Fibroblast of pulmonary artery (primary cell): ENCODE data around the gene SDCBP2.

Source experiments
- DNase-seq: peaks from one replicate; pipeline ENCODE4 v3.0.0-alpha.2; 2010; ENCODE audit warnings: low read depth
- H3K4me3 ChIP-seq: replicated peaks from 2 replicates; pipeline ENCODE4 v1.5.1; 2011; ENCODE audit warnings: low read depth, mild to moderate bottlenecking, control low read depth, low read length, moderate library complexity
- TF ChIP-seq, protein P1 (sequence below): IDR thresholded peaks from 2 replicates; pipeline ENCODE4 v1.5.1; 2011; ENCODE audit warnings: mild to moderate bottlenecking, control low read depth, low read length, inconsistent platforms; ENCODE audit errors: missing control alignments

Gene SDCBP2

DNA sequence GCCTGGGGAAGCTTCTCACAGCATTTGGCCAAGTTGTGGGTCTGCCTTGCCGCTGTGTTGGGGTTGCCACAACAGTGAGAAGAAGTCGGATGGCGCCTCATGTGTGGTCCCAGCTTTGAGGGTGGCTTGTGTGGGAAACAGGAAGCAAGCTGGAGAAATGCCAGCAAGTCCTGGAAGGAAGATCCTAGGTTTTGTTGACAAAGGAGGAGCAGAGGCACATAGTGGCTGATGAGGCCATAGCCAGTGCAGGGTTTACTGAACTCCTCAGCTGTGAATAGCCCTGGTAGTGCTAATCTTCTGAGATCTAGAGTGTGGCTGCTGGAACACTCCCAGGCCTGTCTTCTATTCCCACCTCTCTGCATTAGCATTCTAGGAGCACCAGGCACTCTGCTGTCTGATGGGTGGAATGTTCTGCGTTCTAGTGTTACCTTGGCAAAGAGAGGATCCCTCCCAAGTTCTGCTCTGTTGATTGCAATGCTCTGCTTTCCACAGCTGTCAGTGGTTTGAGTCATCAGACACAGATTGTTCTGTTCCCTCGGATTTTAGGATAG is 37.7 kb downstream of the SDCBP2 start:
- H3K4me3 ChIP-seq, result no peak overlapping the region
- TF ChIP-seq, protein P1, sequence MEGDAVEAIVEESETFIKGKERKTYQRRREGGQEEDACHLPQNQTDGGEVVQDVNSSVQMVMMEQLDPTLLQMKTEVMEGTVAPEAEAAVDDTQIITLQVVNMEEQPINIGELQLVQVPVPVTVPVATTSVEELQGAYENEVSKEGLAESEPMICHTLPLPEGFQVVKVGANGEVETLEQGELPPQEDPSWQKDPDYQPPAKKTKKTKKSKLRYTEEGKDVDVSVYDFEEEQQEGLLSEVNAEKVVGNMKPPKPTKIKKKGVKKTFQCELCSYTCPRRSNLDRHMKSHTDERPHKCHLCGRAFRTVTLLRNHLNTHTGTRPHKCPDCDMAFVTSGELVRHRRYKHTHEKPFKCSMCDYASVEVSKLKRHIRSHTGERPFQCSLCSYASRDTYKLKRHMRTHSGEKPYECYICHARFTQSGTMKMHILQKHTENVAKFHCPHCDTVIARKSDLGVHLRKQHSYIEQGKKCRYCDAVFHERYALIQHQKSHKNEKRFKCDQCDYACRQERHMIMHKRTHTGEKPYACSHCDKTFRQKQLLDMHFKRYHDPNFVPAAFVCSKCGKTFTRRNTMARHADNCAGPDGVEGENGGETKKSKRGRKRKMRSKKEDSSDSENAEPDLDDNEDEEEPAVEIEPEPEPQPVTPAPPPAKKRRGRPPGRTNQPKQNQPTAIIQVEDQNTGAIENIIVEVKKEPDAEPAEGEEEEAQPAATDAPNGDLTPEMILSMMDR, result no peak
- peak; percentile 74 for DNase-seq

GRCh38 chr20:1287787-1288569 is 41.0 kb downstream of the SDCBP2 start:
- no peak for DNase-seq
- no peak overlapping the region for H3K4me3 ChIP-seq
- TF ChIP-seq, protein P1, result no peak

GRCh38 chr20:1287306-1287705 is 41.6 kb downstream of the SDCBP2 start:
- H3K4me3 ChIP-seq, result no peak overlapping the region
- no peak for DNase-seq
- TF ChIP-seq, protein P1, result no peak

- no peak overlapping the region for H3K4me3 ChIP-seq
- DNase-seq, result no peak
Observed at GRCh38 chr20:1286267-1287024, 42.5 kb downstream of the SDCBP2 start.

DNA sequence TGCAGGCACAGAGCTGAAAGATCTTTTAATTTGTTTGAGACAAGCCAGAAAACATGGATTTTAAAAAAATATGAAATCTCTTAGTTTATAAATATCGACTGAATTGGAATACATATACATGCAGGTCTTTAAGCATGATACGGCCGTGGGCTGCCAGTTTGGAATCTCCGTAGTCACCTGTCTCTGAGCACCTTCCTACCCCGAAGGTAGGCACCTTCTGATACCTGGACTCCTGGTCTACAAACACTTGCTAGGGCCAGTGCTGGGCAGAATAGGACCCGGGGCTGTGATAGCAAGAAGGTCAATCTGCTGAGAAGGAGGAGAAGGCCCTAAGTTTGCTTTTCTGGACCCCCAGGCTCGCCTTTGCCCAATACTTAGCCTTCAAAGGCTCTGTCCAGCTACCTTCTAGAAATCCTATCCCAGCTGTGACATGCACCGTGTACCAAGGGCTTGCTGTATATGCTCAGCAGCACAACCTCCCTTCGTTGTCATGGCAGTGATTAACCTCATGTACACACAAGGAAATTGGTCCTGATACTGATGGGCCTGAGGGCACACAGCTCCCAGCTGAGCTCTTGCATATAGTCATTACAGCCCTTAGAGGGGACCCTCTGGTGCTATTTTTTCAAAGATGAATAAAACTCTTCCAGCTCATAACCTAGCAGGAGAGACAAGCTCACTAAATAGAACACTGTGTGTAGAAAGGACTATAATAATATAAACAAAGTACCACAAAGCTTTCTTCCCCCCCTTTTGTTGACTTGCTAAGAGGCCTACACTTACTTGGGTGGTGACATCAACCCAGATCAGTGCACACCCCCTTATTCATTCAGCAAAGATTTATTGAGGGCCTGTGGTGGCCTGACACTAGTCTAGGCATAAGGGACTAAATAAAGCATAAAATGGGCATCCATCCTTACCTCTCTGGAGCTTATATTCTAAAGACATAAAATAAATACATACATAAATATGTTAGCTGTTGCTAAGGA is 45.1 kb downstream of the SDCBP2 start:
- DNase-seq, result no peak
- no peak overlapping the region for H3K4me3 ChIP-seq
- TF ChIP-seq, protein P1, result no peak

More at GRCh38 chr20:1286267-1287024, 42.5 kb downstream of the SDCBP2 start:
- TF ChIP-seq, protein P1, result no peak

GRCh38 chr20:1282966-1283365 is 46.0 kb downstream of the SDCBP2 start:
- no peak overlapping the region for H3K4me3 ChIP-seq
- no peak for DNase-seq
- TF ChIP-seq, protein P1, result no peak
